ENCODE results near the gene ANKRD30B.
"Not testable (repeated sequence)": the region's sequence is repeated elsewhere in the genome, so short reads cannot be mapped to it uniquely, and the experiment has no call there.

ANKRD30B gene

GRCh38 chr18:14784133-14784532, 36.2 kb downstream of the ANKRD30B start:
- Mint-ChIP-seq H3K9me3 (peaks cover 6% of the 10 kb centered on the region), H3K27me3 (no peaks in the 10 kb centered on the region), H3K27ac (no peak overlapping the region), H3K4me3 (no peak overlapping the region), H3K36me3 (no peaks in the 10 kb centered on the region), H3K4me1 (no peaks in the 10 kb centered on the region)
- DNase-seq (ENCODE audit: low spot score in 2 of 2) (no peak), ATAC-seq (ENCODE audit: low read depth) (no peak)

GRCh38 chr18:14796876-14797275, 48.9 kb downstream of the ANKRD30B start:
- not testable (repeated sequence) for ATAC-seq (ENCODE audit: low read depth)

GRCh38 chr18:14797969-14798764, 50.2 kb downstream of the ANKRD30B start:
- H3K4me1 Mint-ChIP-seq; H3K36me3 Mint-ChIP-seq; H3K27ac Mint-ChIP-seq; ATAC-seq (ENCODE audit: low read depth); DNase-seq (ENCODE audit: low spot score in 2 of 2); H3K9me3 Mint-ChIP-seq; H3K4me3 Mint-ChIP-seq; H3K27me3 Mint-ChIP-seq: not testable (repeated sequence)

More at GRCh38 chr18:14796876-14797275, 48.9 kb downstream of the ANKRD30B start:
- not testable (repeated sequence) for DNase-seq (ENCODE audit: low spot score in 2 of 2); H3K4me1 Mint-ChIP-seq; H3K36me3 Mint-ChIP-seq; H3K4me3 Mint-ChIP-seq; H3K9me3 Mint-ChIP-seq; H3K27me3 Mint-ChIP-seq; H3K27ac Mint-ChIP-seq

GRCh38 chr18:14811081-14811480, 63.1 kb downstream of the ANKRD30B start:
- H3K27me3 Mint-ChIP-seq; H3K36me3 Mint-ChIP-seq; H3K9me3 Mint-ChIP-seq; H3K4me3 Mint-ChIP-seq; ATAC-seq (ENCODE audit: low read depth); DNase-seq (ENCODE audit: low spot score in 2 of 2); H3K4me1 Mint-ChIP-seq; H3K27ac Mint-ChIP-seq: not testable (repeated sequence)

GRCh38 chr18:14826972-14827632, 79.1 kb downstream of the ANKRD30B start:
- not testable (repeated sequence) for H3K36me3 Mint-ChIP-seq; H3K27ac Mint-ChIP-seq; ATAC-seq (ENCODE audit: low read depth); H3K4me1 Mint-ChIP-seq; H3K9me3 Mint-ChIP-seq; H3K27me3 Mint-ChIP-seq; DNase-seq (ENCODE audit: low spot score in 2 of 2); H3K4me3 Mint-ChIP-seq

GRCh38 chr18:14841607-14842006, 93.6 kb downstream of the ANKRD30B start:
- H3K36me3 Mint-ChIP-seq; DNase-seq (ENCODE audit: low spot score in 2 of 2); ATAC-seq (ENCODE audit: low read depth); H3K9me3 Mint-ChIP-seq; H3K4me3 Mint-ChIP-seq; H3K4me1 Mint-ChIP-seq; H3K27ac Mint-ChIP-seq; H3K27me3 Mint-ChIP-seq: not testable (repeated sequence)

GRCh38 chr18:14851533-14851932, 103.6 kb downstream of the ANKRD30B start:
- H3K27me3 Mint-ChIP-seq; ATAC-seq (ENCODE audit: low read depth); DNase-seq (ENCODE audit: low spot score in 2 of 2); H3K9me3 Mint-ChIP-seq; H3K27ac Mint-ChIP-seq; H3K4me1 Mint-ChIP-seq; H3K4me3 Mint-ChIP-seq; H3K36me3 Mint-ChIP-seq: not testable (repeated sequence)

- not testable (repeated sequence) for DNase-seq (ENCODE audit: low spot score in 2 of 2); H3K27ac Mint-ChIP-seq; ATAC-seq (ENCODE audit: low read depth); H3K9me3 Mint-ChIP-seq; H3K4me3 Mint-ChIP-seq; H3K27me3 Mint-ChIP-seq; H3K36me3 Mint-ChIP-seq; H3K4me1 Mint-ChIP-seq
These were observed 107.7 kb downstream of the ANKRD30B start for GRCh38 chr18:14855634-14856033.

GRCh38 chr18:14856256-14856655, 108.3 kb downstream of the ANKRD30B start:
- not testable (repeated sequence) for ATAC-seq (ENCODE audit: low read depth); H3K4me1 Mint-ChIP-seq; H3K36me3 Mint-ChIP-seq

GRCh38 chr18:14858514-14858913, 110.5 kb downstream of the ANKRD30B start:
- ATAC-seq (ENCODE audit: low read depth); H3K27ac Mint-ChIP-seq; H3K9me3 Mint-ChIP-seq; DNase-seq (ENCODE audit: low spot score in 2 of 2); H3K36me3 Mint-ChIP-seq; H3K4me3 Mint-ChIP-seq; H3K4me1 Mint-ChIP-seq; H3K27me3 Mint-ChIP-seq: not testable (repeated sequence)

More at GRCh38 chr18:14856256-14856655, 108.3 kb downstream of the ANKRD30B start:
- not testable (repeated sequence) for H3K27me3 Mint-ChIP-seq; H3K4me3 Mint-ChIP-seq; DNase-seq (ENCODE audit: low spot score in 2 of 2); H3K9me3 Mint-ChIP-seq; H3K27ac Mint-ChIP-seq

- H3K27ac Mint-ChIP-seq; H3K36me3 Mint-ChIP-seq; H3K9me3 Mint-ChIP-seq; ATAC-seq (ENCODE audit: low read depth); H3K4me1 Mint-ChIP-seq; H3K4me3 Mint-ChIP-seq; H3K27me3 Mint-ChIP-seq; DNase-seq (ENCODE audit: low spot score in 2 of 2): not testable (repeated sequence)
These were observed 112.0 kb downstream of the ANKRD30B start for GRCh38 chr18:14859995-14860394.

- H3K4me1 Mint-ChIP-seq; H3K27ac Mint-ChIP-seq; DNase-seq (ENCODE audit: low spot score in 2 of 2); ATAC-seq (ENCODE audit: low read depth); H3K36me3 Mint-ChIP-seq; H3K4me3 Mint-ChIP-seq; H3K27me3 Mint-ChIP-seq: not testable (repeated sequence)
- H3K9me3 Mint-ChIP-seq: peaks cover 13% of the 10 kb centered on the region
These were observed 118.5 kb downstream of the ANKRD30B start for GRCh38 chr18:14866426-14866825.

GRCh38 chr18:14867988-14868387, 120.0 kb downstream of the ANKRD30B start:
- ATAC-seq (ENCODE audit: low read depth); H3K4me1 Mint-ChIP-seq; H3K27ac Mint-ChIP-seq; H3K4me3 Mint-ChIP-seq; DNase-seq (ENCODE audit: low spot score in 2 of 2); H3K27me3 Mint-ChIP-seq; H3K36me3 Mint-ChIP-seq: not testable (repeated sequence)
- H3K9me3 Mint-ChIP-seq: peaks cover 13% of the 10 kb centered on the region

GRCh38 chr18:14868825-14869224, 120.9 kb downstream of the ANKRD30B start:
- not testable (repeated sequence) for H3K4me1 Mint-ChIP-seq; DNase-seq (ENCODE audit: low spot score in 2 of 2); H3K36me3 Mint-ChIP-seq; H3K27me3 Mint-ChIP-seq; ATAC-seq (ENCODE audit: low read depth); H3K27ac Mint-ChIP-seq; H3K4me3 Mint-ChIP-seq
- H3K9me3 Mint-ChIP-seq: peaks cover 13% of the 10 kb centered on the region

Measured in memory B cell (primary cell).